ENCODE measurements around the gene DBET.
A peak's percentile ranks its signal among the peaks of the same experiment; 100 is the strongest.
"Not testable (repeated sequence)": the region's sequence is repeated elsewhere in the genome, so short reads cannot be mapped to it uniquely, and the experiment has no call there.

DBET gene

DNA sequence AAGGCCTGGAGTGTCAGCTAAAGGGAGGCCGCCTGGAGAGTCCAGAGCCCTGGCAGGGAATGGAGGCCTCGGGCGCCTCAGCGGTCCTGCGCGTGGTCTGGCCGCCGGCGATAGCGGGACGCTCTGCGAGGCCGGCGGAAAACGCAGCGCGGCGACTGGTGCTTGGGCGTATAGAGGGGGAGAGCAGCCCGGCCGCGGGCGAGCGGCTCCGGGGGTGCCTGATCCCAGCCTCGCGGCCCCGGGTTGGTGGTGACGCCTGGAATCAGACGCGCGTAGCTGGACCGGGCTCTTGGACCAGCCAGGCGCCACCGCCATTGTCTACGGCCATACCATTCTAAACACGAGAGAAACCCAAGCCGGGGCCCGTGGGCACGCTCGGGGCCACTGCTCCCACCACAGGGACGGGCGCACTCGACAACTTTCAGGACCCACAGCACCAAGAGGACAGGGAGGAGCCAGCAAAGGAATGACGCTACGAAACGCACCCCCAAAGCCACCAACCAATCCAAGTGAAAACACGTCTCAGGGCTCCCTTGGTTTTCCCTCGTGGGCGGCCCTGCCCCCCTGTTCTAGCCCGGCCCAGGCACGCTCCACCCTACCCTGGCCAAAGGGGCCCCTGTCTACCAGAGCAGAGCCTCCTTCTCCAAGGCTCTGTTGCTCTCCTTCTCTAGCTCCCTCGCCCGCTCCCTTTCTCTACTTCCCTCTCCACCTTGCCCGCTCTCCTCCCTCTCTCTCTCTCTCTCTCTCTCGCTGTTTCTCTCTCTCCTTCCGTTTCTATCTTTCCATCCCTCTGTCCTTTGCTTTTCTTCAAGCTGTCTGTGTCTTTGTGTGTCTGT lies 45.1 kb upstream of the DBET start:
- Histone ChIP-seq H2BK5ac (ENCODE audit: low read length) (no peak overlapping the region), H3K4me1 (ENCODE audit: control insufficient read depth in 2 of 2, insufficient read depth in 1 of 2, low read depth in 1 of 2, low read length in 2 of 2) (peaks cover 0 to 4% of the 10 kb centered on the region in 2 donors), H3K36me3 (replicated peaks in 1 of 2; ENCODE audit: control insufficient read depth in 2 of 2, insufficient read depth in 2 of 2, low read length in 2 of 2) (no peaks in the 10 kb centered on the region), H3K9ac (ENCODE audit: low read depth, low read length, poor library complexity) (peak overlapping the region; percentile 44), H4K8ac (ENCODE audit: low read depth, low read length) (no peak overlapping the region), H2AFZ (ENCODE audit: low read length) (peak overlapping the region; percentile 74), H2BK120ac (ENCODE audit: low read depth, low read length) (no peak overlapping the region), H3K27ac (replicated peaks; ENCODE audit: low read length) (no peak overlapping the region), H3K4me2 (ENCODE audit: insufficient read depth, low read length, poor library complexity, severe bottlenecking) (peak overlapping the region; percentile 57), H3K14ac (ENCODE audit: low read length) (peak overlapping the region; percentile 21), H3K23ac (ENCODE audit: low read depth, low read length, poor library complexity) (peak overlapping the region; percentile 43), H2AK5ac (ENCODE audit: low read depth, low read length) (no peak overlapping the region), H3K79me1 (ENCODE audit: low read depth, low read length) (no peaks in the 10 kb centered on the region), H2BK15ac (ENCODE audit: low read length) (no peak overlapping the region), H3K4ac (ENCODE audit: low read length) (no peak overlapping the region), H3K18ac (ENCODE audit: low read length) (peak overlapping the region; percentile 76), H2BK12ac (ENCODE audit: low read length) (no peak overlapping the region), H3K27me3 (ENCODE audit: control insufficient read depth in 3 of 3, insufficient read depth in 3 of 3, low read depth in 1 of 3, low read length in 3 of 3) (peaks cover 55 to 80% (median 77%) of the 10 kb centered on the region in 3 experiments), H4K91ac (ENCODE audit: low read depth, low read length, poor library complexity) (no peak overlapping the region), H3K9me3 (replicated peaks in 1 of 2; ENCODE audit: control insufficient read depth in 2 of 2, insufficient read depth in 1 of 2, low read depth in 1 of 2, low read length in 2 of 2) (peaks cover 13 to 15% of the 10 kb centered on the region in 2 donors), H3K4me3 (ENCODE audit: low read length in 2 of 2) (no peak overlapping the region)
- no peak for DNase-seq (ENCODE audit: low spot score)
- WGBS, 2 donors (ENCODE audit: extremely low coverage in 2 of 2, insufficient read length in 2 of 2, insufficient replicate concordance in 1 of 2), result no CpG with 5 or more reads among the region's 57 CpGs

DNA sequence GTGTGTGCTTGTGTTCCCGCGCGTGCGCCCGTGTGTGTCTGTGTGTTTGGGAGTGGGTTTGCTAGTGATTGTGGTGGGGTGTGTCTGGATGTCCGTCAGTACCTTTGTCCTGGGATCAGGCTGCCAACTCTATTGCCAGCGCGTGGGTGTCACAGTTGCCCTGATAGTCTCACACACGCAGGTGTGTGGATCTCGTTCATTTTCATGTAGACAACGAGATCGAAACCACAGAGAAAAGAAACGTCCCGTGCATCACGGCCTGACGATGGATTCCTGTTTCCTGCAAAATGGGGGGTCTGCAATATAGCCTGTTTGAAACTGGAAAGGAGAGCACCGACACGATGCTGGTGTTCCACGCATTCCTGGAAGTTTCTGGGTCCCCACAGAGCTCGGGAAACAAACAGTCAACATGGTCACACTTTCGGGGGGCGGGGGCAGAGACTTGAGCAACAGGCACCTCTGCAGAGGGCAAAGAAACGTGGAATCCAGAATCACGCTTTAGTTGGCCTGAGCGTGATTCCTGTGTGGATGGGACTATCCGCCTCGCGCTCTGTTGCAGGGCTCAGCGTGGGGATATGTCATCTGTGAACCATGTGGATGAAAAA lies 44.3 kb upstream of the DBET start:
- H3K4ac ChIP-seq (ENCODE audit: low read length); H2BK15ac ChIP-seq (ENCODE audit: low read length); H3K27ac ChIP-seq (replicated peaks; ENCODE audit: low read length); H3K14ac ChIP-seq (ENCODE audit: low read length); H3K4me1 ChIP-seq (ENCODE audit: control insufficient read depth in 2 of 2, insufficient read depth in 1 of 2, low read depth in 1 of 2, low read length in 2 of 2); H3K4me3 ChIP-seq (ENCODE audit: low read length in 2 of 2); H3K18ac ChIP-seq (ENCODE audit: low read length); H4K8ac ChIP-seq (ENCODE audit: low read depth, low read length); H3K4me2 ChIP-seq (ENCODE audit: insufficient read depth, low read length, poor library complexity, severe bottlenecking); H2BK120ac ChIP-seq (ENCODE audit: low read depth, low read length); H3K23ac ChIP-seq (ENCODE audit: low read depth, low read length, poor library complexity); DNase-seq (ENCODE audit: low spot score); H2BK5ac ChIP-seq (ENCODE audit: low read length); H3K79me1 ChIP-seq (ENCODE audit: low read depth, low read length); H2AK5ac ChIP-seq (ENCODE audit: low read depth, low read length); H4K91ac ChIP-seq (ENCODE audit: low read depth, low read length, poor library complexity); H2BK12ac ChIP-seq (ENCODE audit: low read length); H3K9ac ChIP-seq (ENCODE audit: low read depth, low read length, poor library complexity); H3K36me3 ChIP-seq (replicated peaks in 1 of 2; ENCODE audit: control insufficient read depth in 2 of 2, insufficient read depth in 2 of 2, low read length in 2 of 2): not testable (repeated sequence)
- H3K27me3 ChIP-seq (ENCODE audit: control insufficient read depth in 3 of 3, insufficient read depth in 3 of 3, low read depth in 1 of 3, low read length in 3 of 3), result peaks cover 55 to 72% (median 72%) of the 10 kb centered on the region in 3 experiments
- H2AFZ ChIP-seq (ENCODE audit: low read length), result peak overlapping the region; percentile 86
- no CpG with 5 or more reads among the region's 29 CpGs for WGBS, 2 donors (ENCODE audit: extremely low coverage in 2 of 2, insufficient read length in 2 of 2, insufficient replicate concordance in 1 of 2)
- H3K9me3 ChIP-seq (replicated peaks in 1 of 2; ENCODE audit: control insufficient read depth in 2 of 2, insufficient read depth in 1 of 2, low read depth in 1 of 2, low read length in 2 of 2), result peaks cover 13 to 15% of the 10 kb centered on the region in 2 donors

GRCh38 chr4:190020790-190021717 lies 43.2 kb upstream of the DBET start:
- peak overlapping the region; percentile 83 for H3K18ac ChIP-seq (ENCODE audit: low read length)
- H3K23ac ChIP-seq (ENCODE audit: low read depth, low read length, poor library complexity), result no peak overlapping the region
- H3K4ac ChIP-seq (ENCODE audit: low read length), result no peak overlapping the region
- H2BK12ac ChIP-seq (ENCODE audit: low read length), result no peak overlapping the region
- H2BK120ac ChIP-seq (ENCODE audit: low read depth, low read length), result peak overlapping the region; percentile 47
- H2BK5ac ChIP-seq (ENCODE audit: low read length), result peak overlapping the region; percentile 13
- peak overlapping the region; percentile 82 for H3K9ac ChIP-seq (ENCODE audit: low read depth, low read length, poor library complexity)
- peak overlapping the region; percentile 54 for H3K4me2 ChIP-seq (ENCODE audit: insufficient read depth, low read length, poor library complexity, severe bottlenecking)
- H2AFZ ChIP-seq (ENCODE audit: low read length), result peak overlapping the region; percentile 86
- H4K8ac ChIP-seq (ENCODE audit: low read depth, low read length), result no peak overlapping the region
- no peaks in the 10 kb centered on the region for H3K79me1 ChIP-seq (ENCODE audit: low read depth, low read length)
- no CpG with 5 or more reads among the region's 55 CpGs for WGBS, 2 donors (ENCODE audit: extremely low coverage in 2 of 2, insufficient read length in 2 of 2, insufficient replicate concordance in 1 of 2)
- H3K14ac ChIP-seq (ENCODE audit: low read length), result peak overlapping the region; percentile 6
- H3K36me3 ChIP-seq (replicated peaks in 1 of 2; ENCODE audit: control insufficient read depth in 2 of 2, insufficient read depth in 2 of 2, low read length in 2 of 2), result no peaks in the 10 kb centered on the region
- H3K9me3 ChIP-seq (replicated peaks in 1 of 2; ENCODE audit: control insufficient read depth in 2 of 2, insufficient read depth in 1 of 2, low read depth in 1 of 2, low read length in 2 of 2), result peaks cover 9% of the 10 kb centered on the region in 2 donors
- no peak for DNase-seq (ENCODE audit: low spot score)
- peak overlapping the region; percentile 3 to 27 for H3K4me3 ChIP-seq (ENCODE audit: low read length in 2 of 2)
- no peak overlapping the region for H4K91ac ChIP-seq (ENCODE audit: low read depth, low read length, poor library complexity)
- H3K27ac ChIP-seq (replicated peaks; ENCODE audit: low read length), result no peak overlapping the region
- no peak overlapping the region for H2BK15ac ChIP-seq (ENCODE audit: low read length)
- H3K27me3 ChIP-seq (ENCODE audit: control insufficient read depth in 3 of 3, insufficient read depth in 3 of 3, low read depth in 1 of 3, low read length in 3 of 3), result peaks cover 44 to 61% (median 61%) of the 10 kb centered on the region in 3 experiments
- no peak overlapping the region for H2AK5ac ChIP-seq (ENCODE audit: low read depth, low read length)
- H3K4me1 ChIP-seq (ENCODE audit: control insufficient read depth in 2 of 2, insufficient read depth in 1 of 2, low read depth in 1 of 2, low read length in 2 of 2), result peaks cover 0 to 4% of the 10 kb centered on the region in 2 donors
